ENCODE results near the gene HEATR9.

GRCh38 chr17:35846055-35846809, 22.5 kb downstream of the HEATR9 start:
- TF ChIP-seq CTCF (IDR thresholded peaks at IDR 0.05) (no peak), POLR2A (IDR thresholded peaks at IDR 0.05) (no peak)

Data from uterus (tissue), 2 donors.